HG03575 (cell line): ENCODE measurements around the gene MACF1.
"Not testable (repeated sequence)": the region's sequence is repeated elsewhere in the genome, so short reads cannot be mapped to it uniquely, and the experiment has no call there.

ENCODE experiments used
- ATAC-seq: cut with Tn5 transposase; IDR thresholded peaks from one replicate; pipeline ENCODE4 v1.9.1; 2021; ENCODE audit not compliant: unreplicated experiment, insufficient number of reproducible peaks, low FRiP score; ENCODE audit errors: extremely low read depth

Gene MACF1

DNA sequence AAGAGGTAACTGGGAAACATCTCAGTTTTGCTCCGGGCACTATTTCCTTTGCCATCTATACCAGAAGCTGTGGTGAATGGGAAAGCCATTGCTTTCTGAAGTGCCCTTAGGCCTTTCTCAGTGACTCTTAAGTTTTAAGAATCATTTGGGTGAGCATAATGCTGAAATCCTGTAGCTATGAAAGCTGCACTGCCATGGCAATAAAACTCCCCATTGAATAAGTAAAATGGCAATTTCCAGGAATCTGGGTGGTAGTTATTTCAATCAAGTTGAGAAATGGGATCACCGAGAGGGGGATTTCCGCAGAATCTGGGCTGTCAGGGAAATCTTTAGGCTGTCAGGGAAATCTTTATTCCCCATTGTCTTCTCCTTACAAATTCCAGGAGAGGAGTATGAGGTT, 26.8 kb upstream of the MACF1 start:
- ATAC-seq, result no peak

DNA sequence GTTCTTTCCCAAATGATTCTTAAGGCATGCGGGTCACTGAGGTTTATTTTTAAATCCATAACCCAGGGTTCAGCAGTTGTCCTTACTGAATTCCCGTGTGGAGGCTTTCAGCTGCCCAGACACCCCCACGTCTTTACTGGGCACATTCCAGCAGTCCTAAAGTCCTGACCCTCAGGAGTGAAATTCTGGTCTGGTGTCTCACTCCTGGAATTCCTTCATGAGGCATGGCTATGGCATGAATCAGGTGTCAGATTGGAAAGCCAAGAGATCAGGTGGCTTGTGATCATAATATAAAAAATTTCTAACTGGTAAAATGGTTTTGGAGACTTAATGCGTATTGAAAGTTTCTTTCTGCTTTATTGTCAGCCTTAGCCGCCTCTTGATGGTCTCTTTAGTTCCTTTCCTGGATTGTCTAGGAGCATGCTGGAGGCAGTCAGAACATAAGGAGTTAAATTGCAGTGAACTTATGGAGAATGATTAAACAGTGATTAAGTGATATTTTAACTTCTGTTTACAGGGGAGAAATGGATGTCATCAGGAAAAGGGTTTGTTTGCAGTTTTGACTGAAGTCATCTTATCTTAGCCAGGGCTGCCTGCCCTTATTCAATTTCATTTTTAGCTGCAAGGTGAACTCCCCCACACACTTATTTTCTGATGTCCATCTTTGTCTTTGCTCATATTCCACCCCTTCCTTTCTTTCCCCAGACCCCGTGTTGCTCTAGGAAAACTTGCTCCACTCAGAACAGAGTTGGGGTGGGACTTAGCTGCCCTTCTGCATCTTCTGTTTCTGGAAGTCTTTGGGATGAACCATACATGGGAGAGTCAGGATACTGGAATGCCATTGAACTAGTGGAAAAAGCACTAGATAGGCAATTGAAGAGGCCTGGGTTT, 25.7 kb upstream of the MACF1 start:
- no peak for ATAC-seq

- no peak for ATAC-seq
Observed at GRCh38 chr1:39181311-39181710, 23.2 kb upstream of the MACF1 start.

DNA sequence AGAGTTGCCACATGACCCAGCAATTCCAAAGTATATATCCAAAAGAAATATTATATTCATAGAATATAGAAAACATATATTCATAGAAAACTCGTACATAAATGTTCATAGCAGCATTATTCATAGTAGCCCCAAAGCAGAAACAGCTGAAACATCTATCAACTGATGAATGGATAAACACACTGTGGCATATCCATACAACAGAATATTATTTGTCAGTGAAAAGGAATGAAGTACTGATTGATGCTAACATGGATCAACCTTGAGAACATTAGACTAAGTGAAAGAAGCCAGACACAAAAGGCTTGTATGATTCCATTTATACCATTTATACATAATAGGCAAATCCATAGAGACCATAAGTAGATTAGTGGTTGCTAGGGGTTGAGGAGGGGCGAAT, 21.7 kb upstream of the MACF1 start:
- ATAC-seq, result no peak

DNA sequence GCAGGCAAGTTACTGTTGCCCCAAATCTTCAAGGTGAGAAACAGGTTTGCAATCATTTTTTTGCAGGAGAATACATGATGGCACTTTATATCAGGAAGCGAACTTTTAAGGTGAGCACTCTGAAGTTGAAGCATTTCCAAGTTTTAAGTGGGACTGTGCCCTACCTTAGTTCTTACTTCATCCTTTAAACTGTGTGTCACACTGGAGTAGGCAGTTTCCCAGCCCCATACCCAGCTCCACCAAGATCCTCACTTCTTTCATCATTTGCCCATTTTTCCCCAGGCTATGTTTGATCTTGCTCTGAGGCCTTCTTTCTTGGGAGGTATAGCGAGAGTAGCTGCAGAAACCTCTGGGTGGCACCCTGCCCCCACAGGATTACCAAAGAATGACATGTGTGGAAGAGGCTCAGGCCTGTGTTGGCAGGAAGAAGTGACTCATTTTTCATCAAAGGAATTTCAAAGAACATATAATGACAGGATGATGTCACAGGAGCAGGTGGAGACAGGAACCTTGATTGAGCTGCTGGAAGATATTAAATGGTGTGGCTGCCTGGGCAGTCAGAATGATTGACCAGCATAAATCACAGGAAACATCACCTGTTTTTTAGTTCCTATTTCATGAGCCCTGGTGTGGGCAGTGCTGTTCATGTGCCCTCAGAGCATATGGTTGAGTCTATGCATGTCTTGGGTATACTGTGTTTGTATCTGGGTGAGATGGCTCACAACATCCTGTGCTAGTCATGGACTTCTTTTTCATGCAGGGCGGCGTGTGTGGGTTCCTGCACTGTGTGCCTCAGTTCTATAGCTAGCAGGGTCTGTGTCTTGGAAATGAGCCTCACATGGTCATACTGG, 20.8 kb upstream of the MACF1 start:
- no peak for ATAC-seq

DNA sequence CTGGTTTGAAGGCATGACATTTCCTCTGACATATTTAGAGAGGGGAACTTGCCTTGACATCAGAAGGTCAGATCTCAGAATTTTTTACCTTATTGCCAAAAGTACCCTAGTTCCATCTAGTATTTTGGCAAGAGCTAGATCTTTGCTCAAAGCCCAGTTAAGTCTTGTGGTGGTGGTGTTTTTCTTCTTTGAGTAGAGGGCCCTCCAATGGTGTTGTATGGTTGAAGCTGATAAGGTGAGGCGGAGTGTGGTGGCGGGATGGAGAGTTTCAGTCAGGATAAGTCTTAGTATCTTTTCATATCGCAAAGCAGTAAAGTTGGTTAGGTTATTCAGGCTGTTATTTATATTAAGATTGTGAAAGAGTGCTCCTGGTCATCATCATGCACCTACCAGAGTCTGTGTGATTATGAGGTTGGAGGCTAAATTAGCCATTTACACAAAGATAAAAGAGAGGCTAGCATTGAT, 20.1 kb upstream of the MACF1 start:
- ATAC-seq, result no peak

DNA sequence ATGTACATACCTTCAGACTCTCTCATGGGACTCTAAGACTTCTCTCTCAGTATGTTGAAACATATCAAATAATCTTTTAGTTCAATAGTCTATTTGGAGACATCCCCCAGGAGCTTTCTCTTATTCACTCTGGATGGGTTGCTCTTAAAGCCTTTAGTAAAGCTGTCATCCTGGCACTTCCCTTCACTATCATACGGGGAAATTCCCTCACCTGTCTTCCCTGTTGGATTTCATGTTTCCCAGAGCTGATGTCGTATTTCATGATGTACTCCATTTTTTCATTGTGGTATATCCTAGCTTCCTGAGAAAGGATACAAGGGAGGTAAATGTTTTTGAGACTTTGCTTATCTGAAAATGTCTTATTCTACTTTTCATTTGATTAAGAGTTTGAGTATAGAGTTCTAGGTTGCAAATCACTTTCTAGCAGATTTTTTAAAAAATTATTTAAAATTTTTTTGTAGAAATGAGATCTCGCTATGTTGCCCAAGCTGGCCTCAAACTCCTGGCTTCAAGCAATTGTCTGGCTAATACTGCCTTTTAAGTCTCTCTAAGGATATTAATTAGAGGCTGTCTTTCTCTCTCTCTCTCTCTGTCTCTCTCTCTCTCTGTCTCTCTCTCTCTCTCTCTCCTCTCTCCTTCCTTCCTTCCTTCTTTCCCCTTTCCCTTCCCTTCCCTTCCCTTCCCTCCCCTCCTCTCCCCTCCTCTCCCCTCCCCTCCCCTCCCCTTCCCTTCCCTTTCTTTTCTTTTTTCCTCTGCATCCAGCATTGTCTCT, 17.0 kb upstream of the MACF1 start:
- no peak for ATAC-seq

DNA sequence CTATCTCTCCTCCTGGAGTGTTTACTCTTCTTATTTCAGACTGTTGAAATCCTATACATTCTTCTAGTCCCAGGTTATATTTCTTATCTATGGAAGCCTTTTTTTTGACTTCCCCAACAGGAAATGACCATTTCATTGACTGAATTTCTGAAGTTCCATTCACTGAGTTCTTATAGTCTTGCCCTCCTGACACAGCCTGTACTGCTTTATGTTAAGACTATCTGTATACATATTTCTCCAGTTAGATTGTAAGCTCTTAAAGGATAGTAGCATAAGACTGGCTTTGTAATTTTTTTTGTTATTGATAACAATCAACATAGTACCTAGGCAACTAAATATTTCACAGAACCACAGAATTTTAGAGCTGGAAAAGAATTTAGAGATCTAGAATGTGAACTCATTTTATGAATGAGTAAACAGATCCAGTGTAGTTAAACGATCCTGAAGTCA, 14.9 kb upstream of the MACF1 start:
- no peak for ATAC-seq

DNA sequence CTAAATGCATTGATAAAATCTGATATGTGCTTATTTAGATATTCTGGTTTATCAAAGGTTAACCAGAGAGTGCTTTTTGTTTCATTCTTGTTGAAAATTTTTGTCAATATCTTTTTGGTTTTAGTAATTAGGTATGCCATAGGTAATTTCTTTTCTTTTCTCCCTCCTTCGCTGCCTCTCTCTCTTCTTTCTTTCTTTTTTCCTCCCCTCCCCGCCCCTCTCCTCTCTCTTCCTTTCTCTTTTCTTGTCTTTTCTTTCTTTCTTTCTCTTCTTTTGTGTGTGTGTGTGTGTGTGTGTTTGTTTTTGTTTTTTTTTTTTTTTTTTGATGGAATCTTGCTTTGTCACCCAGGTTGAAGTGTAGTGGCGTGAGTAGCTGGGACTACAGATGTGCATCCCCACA, 14.4 kb upstream of the MACF1 start:
- no peak for ATAC-seq

DNA sequence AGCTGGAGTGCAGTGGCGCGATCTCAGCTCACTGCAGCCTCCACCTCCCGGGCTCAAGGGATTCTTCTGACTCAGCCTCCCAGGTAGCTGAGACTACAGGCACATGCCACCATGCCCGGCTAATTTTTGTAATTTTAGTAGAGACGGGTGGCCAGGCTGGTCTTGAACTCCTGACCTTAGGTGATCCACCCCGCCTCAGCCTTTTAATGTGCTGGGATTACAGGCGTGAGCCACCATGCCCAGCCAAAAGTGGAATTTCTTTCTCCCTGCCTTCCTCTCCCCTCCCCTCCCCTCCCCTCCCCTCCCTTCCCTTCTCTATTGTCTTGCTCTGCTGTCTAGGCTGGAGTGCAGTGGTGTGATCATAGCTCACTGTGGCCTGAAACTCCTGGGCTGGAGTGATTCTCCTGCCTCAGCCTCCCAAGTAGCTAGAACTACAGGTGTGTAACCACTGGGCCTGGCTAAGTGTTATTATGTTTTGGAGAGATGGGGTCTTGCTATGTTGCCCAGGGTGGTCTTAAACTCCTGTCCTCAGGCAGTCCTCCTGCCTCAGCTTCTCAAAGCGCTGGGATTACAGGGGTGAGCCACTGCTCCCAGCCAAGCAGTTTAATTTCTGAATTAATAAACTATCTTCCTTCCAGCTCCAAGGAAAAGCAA, 10.0 kb upstream of the MACF1 start:
- ATAC-seq, result no peak

GRCh38 chr1:39195166-39196111, 9.1 kb upstream of the MACF1 start:
- no peak for ATAC-seq

DNA sequence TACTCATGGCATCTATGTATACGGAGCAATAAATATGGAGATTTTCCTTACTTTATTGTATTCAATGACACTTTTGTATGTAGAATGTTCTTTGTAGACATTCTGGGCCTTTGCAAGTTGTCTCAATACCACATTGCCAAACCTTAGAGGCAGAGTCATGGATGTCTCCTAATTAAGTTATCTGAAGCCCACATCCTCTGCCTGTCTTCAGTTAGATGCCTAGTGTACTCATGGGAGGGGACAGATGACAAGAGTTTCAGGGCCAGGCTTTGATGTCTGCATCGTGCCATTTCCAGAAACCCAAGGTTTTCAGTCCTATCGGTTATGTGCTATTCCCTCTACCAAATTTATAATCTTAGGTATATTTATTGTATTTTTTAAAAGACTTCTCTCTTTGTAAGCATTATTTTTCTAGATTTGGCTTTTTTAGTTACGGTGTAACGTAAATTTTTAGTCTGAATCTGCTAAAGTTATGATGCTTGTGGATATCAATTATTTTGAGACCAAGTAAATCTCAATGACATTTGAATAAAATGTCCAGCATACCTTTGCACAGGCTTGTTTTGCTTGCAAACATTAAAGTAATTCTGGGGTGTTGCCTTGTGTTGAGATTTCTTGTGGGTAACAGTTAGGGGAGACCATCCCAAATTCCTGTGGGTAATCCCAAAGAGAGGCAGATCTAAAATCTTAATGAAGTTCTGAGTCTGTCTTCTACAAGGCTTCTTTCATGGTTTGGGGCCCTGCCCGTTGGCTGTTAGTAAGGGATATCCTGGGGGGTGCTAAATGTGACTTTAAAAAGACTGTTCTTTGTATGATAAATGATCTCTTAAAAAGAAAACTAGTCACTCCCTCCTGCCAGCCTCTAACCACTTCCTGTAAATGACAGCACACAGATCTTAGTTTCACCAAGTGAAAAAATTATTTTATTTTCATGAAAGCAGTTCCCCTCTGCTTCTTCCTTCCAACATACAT, 8.0 kb upstream of the MACF1 start:
- ATAC-seq, result no peak

DNA sequence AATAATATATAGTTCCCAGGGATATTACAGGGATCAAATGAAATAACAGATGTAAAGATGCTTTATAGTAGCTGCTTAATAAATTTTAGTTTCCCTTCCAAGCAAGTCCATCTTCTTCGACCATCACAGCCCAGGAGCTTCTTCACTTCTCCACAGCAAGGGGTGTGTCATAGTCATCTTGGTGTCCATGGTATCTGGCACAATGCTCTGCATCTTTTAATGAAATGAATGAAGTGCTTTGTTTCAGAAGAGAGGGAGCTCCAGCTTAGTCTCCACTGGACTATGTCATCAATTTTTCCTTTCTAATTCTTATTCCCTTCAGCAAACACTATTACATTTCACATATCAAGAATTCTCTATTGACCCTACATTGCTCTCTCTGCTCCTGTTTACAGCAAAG, 4.9 kb upstream of the MACF1 start:
- ATAC-seq, result no peak

DNA sequence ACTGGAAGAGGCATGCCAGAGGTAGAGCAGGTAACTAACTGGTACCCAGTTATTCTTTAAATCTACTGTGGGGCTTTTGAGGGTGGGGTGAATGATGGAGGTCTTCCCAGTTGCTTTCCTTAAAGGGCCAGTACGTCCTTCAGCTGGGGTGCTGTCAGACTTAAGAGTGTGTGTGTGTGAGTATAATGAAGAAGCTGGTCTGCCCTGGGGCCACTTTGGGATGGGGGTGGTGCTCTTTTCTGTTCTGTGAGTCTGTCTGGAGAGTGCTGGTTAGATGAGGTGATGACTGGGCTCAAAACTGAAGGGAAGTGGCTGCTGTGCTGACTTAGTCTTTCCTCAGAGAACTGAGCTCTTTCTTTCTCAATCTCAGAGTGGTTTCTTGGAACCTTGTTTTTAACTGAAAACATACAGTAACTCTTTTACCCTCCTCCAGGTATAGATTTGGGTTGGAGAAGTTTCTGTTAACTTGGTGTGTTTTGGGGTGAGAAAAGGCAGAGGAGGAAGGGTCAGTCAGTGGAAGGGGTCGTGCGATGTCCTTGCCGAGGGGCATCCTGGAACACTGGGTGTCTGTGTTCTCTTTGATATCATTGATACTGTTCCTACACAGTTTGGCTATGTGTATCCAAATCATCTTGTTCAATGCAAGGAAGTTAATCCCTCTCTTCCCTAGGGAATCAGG, 746 bp downstream of the MACF1 start:
- ATAC-seq, result no peak

GRCh38 chr1:39205781-39206464, 1.4 kb downstream of the MACF1 start:
- no peak for ATAC-seq

DNA sequence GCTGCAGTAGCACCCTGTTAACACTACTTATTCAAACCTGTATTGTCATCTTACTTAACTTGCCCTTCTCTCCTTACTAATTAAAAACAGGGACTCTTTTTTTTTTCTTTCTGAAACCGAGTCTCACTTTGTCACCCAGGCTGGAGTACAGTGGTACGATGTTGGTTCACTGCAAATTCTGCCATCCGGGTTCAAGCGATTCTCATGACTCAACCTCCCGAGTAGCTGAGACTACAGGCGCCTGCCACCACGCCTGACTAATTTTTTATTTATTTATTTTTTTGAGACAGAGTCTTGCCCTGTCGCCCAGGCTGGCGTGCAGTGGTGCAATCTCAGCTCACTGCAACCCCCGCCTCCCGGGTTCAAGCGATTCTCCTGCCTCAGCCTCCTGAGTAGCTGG, 3.9 kb downstream of the MACF1 start:
- not testable (repeated sequence) for ATAC-seq
